ENCODE measurements around the gene LAMB1.
"Not testable (repeated sequence)": the region's sequence is repeated elsewhere in the genome, so short reads cannot be mapped to it uniquely, and the experiment has no call there.

Gene LAMB1

DNA sequence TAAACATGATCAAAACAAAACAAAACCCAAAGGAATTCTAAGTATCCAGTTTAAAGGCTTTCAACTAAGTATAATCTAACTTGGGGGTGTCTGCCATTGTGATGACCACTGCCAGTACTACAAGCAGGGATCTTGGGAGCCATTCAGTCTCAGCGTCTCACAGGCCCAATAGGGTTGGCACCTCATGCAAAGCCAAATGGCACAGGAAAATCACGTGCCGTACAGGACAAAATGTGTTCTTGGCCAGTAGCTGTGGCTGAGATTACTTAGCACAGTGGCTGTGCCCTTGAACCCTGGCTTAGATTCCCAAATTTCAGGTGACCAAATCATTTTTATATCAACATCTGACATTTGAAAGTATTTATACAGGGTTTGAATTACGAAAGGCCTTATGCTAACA is 62.0 kb downstream of the LAMB1 start:
- DNase-seq: no peak

GRCh38 chr7:107939573-107940489 is 63.1 kb downstream of the LAMB1 start:
- DNase-seq: no peak

DNA sequence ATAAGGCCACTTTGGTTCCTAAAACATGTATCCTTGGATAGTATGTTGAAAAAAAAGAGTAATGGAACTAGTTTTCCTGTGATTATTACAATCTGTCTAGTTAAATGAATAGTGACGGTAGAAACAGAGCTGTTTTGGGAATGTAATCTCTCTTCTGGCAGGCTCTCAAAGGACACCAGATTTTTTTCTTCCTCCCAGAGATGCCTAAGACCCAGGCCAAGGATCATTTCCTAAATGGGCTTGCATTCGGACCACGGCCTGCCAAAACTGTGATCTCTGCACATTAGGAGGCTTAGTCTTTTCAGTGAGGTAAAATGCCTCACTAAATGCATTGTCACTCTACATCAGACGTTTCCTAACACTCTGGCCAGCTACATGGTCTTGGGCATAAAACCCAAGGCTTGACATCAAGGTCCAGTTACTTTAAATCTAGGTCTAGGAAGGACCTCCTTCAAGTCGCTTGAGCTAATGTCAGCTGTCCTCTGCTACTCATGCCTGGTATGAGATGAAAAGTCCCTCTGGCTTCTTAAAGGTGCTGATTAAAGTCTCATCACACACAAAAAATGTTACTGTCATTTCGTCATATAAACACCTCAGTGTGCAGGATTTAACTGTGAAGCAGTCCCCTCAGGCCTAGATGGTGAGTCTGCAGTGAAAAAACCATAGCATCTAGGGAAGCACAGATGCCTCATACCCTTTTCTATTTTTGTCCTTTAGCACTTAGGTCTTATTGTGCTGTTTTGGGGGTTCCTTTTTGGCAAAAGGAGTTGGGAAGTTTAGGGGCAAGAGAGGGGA is 64.3 kb downstream of the LAMB1 start:
- no peak for DNase-seq

DNA sequence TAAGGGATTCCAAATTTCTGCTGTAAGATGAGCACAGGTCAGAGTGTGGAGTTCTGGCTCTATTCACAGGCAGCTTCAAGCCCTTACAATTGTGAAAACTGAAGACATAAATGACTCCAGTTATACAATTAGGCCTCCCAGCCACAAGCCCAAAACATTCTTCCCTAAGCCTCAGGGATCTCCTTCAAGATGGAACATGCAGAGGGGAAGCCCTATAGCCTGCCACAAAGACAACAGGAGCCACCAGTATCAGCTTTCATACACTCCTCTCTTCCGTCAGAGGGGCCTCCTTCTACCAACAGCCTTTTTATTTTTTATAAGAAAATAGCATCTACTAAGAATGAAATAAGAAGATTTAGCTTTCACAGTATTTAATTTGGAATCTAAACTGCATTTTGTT is 65.4 kb downstream of the LAMB1 start:
- no peak for DNase-seq

- DNase-seq: no peak
Observed at GRCh38 chr7:107936312-107936711, 66.6 kb downstream of the LAMB1 start.

DNA sequence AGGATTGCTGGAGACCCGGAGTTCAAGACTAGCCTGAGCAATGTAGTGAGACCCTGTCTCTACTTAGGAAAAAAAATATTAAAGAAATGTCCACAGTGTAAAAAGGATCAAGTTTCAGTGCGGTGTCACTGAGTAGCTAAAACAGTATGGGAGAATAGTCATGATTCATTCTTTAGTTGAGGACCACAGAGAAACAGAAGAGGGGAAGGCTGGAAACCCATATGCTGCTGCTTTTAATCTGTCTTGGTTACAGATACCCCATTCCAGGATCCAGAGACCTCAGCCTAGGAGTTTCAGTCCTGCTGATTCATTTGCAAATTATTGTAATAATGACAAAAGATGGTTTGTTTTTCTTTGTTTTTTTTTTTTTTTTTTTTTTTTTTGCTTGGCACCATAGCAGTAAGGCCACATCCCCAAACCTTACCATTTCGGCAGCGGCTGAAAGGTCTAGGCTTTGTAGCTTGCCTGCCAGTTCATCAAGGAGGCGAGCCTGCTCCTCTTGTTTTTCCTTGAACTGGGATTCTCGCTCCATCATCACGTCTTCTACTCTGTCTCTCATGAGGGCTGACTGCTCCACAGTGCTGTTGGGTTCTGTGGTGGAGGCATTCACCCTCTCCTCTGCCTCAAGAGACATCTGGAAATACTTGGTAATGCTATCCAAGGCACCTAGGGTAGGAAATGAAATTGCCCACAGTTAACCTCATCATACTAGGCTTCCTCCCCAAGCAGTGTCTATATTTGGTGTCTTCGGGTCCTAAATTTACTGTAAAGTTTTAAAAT is 67.8 kb downstream of the LAMB1 start:
- no peak for DNase-seq

GRCh38 chr7:107933386-107934013 is 69.5 kb downstream of the LAMB1 start:
- no peak for DNase-seq

DNA sequence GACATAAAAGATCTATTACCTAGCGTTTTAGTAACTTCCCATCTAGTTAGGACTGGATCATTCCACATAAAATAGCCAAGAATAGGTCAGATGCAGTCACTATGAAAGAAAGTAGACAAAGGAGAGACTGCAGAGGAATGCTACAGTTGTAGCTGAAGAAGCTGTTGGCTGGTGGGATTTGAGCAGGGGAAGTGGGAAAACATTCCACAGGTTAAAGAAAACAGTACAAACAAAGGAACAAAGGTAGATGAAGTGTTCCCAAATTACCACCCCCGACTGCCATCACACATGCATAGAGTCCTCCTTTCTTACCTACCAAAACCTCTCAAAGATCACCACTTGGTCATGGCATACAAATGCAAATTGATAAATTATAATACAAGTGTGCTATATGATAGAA is 70.2 kb downstream of the LAMB1 start:
- no peak for DNase-seq

- no peak for DNase-seq
Observed at GRCh38 chr7:107931740-107932515, 71.0 kb downstream of the LAMB1 start.

GRCh38 chr7:107926481-107926880 is 76.5 kb downstream of the LAMB1 start:
- no peak for DNase-seq

DNA sequence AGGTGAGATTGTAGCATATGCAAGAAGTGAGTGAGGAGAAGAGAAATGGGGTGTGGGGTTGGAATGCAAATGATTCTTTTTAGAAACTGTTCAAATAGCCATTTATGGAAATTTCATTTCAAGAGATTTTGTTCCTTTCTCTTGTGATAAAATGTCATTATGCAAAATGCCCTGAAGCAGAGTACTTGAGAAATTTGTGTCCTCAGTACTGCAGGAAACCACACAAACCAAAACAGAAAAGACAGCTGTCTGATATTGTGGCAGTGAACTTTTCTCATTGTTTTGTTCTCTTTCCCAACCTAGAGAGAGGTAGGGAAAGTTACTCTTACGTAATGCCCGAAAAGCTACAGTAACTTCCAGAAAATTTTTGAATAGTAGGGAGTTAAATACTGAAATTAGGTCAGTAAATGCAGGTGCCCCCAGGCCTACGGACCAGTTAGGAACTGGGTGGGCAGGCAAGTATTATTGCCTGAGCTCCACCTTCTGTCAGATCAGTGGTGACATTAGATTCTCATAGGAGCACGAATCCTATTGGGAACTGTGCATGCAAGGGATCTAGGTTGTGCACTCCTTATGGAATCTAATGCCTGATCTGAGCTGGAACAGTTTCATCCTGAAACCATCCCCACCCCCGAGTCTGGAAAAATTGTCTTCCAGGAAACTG is 78.0 kb downstream of the LAMB1 start:
- no peak for DNase-seq

DNA sequence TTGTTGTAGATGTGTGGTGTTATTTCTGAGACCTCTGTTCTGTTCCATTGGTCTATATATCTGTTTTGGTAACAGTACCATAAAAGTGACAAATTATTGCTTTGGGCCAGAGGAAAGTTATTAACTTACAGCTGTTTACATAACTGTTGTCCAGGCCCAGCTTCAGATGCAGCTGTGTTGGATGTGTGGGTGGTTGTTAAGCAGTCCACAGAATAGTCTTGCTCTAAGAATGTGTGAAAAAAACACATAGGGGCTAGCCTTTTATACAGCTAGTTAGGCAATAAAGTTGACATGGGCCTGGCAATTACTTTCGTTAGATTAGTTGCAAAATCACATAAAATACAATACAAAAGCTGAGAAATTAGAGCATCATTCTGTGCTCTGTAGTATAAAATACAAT is 80.1 kb downstream of the LAMB1 start:
- no peak for DNase-seq

- not testable (repeated sequence) for DNase-seq
Observed at GRCh38 chr7:107921826-107922225, 81.1 kb downstream of the LAMB1 start.

- DNase-seq: no peak
Observed at GRCh38 chr7:107920048-107920772, 82.8 kb downstream of the LAMB1 start.

- no peak for DNase-seq
Observed at GRCh38 chr7:107918948-107919347, 84.0 kb downstream of the LAMB1 start.

DNA sequence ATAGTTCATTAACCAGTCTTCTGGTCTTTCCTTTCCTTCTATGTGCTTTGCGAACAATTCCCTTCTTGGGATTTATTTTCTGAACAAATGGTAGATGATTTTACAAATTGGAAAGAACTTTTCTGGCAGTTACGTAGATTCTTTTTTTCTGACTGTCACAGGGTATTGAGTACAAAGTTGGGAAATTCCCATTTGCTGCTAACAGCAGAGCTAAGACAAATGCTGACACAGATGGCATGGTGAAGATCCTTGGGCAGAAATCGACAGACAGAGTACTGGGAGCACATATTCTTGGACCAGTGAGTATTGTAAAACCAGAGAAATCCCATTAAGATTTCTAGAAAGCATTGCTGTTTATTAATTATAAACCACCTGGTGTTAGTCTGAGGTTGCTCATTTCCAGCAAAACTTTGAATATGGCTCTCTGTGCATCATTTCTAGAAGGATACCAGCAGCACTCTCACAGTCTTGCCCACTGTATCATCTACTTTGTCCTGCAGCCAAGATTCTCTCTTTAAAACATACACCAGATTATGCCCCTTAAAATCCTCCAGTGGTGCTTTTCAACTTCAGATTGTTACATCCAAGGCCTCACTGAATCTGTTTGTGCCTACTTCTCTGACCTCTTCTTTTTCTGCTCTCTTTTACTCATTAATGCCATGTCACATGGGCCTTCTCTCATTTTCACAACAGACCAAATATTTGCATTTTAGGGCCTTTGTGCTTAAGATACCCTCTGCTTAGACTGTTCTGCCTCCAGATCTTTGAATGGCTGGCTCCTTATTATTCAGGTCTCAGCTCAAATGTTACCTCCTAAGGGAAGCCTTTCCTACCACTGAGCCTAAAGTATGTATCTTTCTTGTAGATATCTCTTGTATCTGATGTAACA is 85.0 kb downstream of the LAMB1 start:
- DNase-seq: no peak

GRCh38 chr7:107915541-107915940 is 87.4 kb downstream of the LAMB1 start:
- no peak for DNase-seq

DNA sequence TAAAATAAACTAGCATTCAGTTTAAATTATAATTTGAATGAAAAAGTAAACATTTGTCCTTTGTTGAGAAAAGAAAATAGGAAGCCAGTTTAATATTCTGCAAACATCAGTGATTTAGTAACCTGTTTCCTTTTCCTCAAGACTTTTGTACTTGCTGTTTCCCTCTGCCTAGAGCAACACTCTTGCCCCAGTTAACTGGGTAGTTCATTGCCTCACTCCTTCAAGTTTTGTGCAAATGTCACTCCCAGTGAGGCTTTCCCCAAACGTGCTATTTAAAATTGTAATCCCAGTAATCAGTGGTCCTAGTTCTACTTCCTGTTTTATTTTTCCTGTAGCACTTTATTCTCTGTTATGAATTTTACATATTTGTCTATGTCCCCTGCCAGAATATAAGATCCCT is 88.1 kb downstream of the LAMB1 start:
- DNase-seq: no peak

DNA sequence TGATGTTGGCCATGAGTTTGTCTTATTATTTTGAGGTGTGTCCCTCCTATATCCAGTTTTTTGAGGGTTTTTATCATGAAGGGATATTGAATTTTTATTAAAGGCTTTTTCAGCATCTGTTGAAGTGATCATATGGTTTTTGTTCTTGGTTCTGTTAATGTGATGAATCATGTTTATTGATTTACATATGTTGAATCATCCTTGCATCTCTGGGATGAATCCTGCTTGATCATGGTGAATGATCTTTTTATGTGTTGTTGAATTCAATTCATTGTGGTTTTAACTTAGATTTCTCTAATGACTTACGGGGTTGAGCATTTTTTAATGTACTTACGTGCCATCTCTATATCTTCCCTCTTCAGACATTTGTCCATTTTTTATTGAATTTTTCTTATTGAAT is 89.1 kb downstream of the LAMB1 start:
- no peak for DNase-seq

- no peak for DNase-seq
Observed at GRCh38 chr7:107911981-107912380, 91.0 kb downstream of the LAMB1 start.
